ENCODE data around the gene CNGA2. TPM values are rescaled to one million over a fixed set of nuclear protein-coding genes. Genes with fewer than 3 reads are reported as not detected.

CNGA2 gene
- total and polyA plus RNA-seq, 2 experiments from 2014 or later, result not detected

GRCh38 chrX:151771726-151772125 is 37.2 kb downstream of the CNGA2 start:
- Mint-ChIP-seq H3K27me3 (ENCODE audit: insufficient read depth, low read depth, poor library complexity) (no peaks in the 10 kb centered on the region), H3K9me3 (peaks cover 4% of the 10 kb centered on the region; the same call in 2 of the 3 replicates), H3K4me1 (peaks cover 11% of the 10 kb centered on the region), H3K36me3 (ENCODE audit: low read depth) (no peaks in the 10 kb centered on the region), H3K4me3 (no peak overlapping the region), H3K27ac (no peak overlapping the region)
- no peak overlapping the region for H3K27ac ChIP-seq (ENCODE audit: low read depth)
- no peaks in the 10 kb centered on the region for H3F3A ChIP-seq (replicated peaks; ENCODE audit: low read depth)
- no peak overlapping the region for H3K4me2 ChIP-seq
- TF ChIP-seq ZNF114 (CRISPR knock-in tag; IDR thresholded peaks at IDR 0.05) (no peak), EZH2phosphoT487 (IDR thresholded peaks at IDR 0.05; ENCODE audit: unreplicated experiment) (no peak), ZNF462 (CRISPR knock-in tag; IDR thresholded peaks at IDR 0.05) (no peak), CTCF (conservative IDR thresholded peaks at IDR 0.05; ENCODE audit: low read depth in 2 of 2) (no peak), JUNB (IDR thresholded peaks at IDR 0.05; ENCODE audit: unreplicated experiment) (no peak), ZNF331 (CRISPR knock-in tag; IDR thresholded peaks at IDR 0.05; ENCODE audit: low read depth) (no peak), ETS1 (IDR thresholded peaks at IDR 0.05) (no peak), POLR2AphosphoS5 (IDR thresholded peaks at IDR 0.05; ENCODE audit: low read depth) (no peak), EZH2 (IDR thresholded peaks at IDR 0.05; ENCODE audit: low read depth, unreplicated experiment) (no peak), REST (IDR thresholded peaks at IDR 0.05; ENCODE audit: unreplicated experiment) (no peak), NANOG (IDR thresholded peaks at IDR 0.05; ENCODE audit: borderline replicate concordance) (no peak), CREB1 (CRISPR knock-in tag; IDR thresholded peaks at IDR 0.05; ENCODE audit: low read depth) (no peak), STAT1 (IDR thresholded peaks at IDR 0.05; ENCODE audit: unreplicated experiment) (no peak)
- ATAC-seq, result no peak
- no peaks in the 10 kb centered on the region for H3K9me2 ChIP-seq (ENCODE audit: insufficient read depth)
- no peaks in the 10 kb centered on the region for H3K27me3 ChIP-seq (ENCODE audit: insufficient read depth)
- no peak overlapping the region for H2AFZ ChIP-seq
- no peaks in the 10 kb centered on the region; the same call in 1 of the 2 replicates for H3K4me1 ChIP-seq (ENCODE audit: insufficient read depth)
- no peaks in the 10 kb centered on the region for H3K36me3 ChIP-seq (ENCODE audit: insufficient read depth)
- no peak for DNase-seq (ENCODE audit: low spot score)
- no peaks in the 10 kb centered on the region for H3K79me2 ChIP-seq (replicated peaks; ENCODE audit: insufficient read depth)
- no peak overlapping the region for H3K4me3 ChIP-seq
- H4K20me1 ChIP-seq (replicated peaks; ENCODE audit: insufficient read depth), result no peaks in the 10 kb centered on the region

Data from GM23338 (cell line).